Peyer's patch (tissue), 4 donors: ENCODE measurements around the gene UBE2E2. TPM values are rescaled to one million over a fixed set of nuclear protein-coding genes. Genes with fewer than 3 reads are reported as not detected.

Experiments used
- DNase-seq, 3 donors: peaks; one replicate each; pipeline ENCODE4 v3.0.0-alpha.2; 2017 to 2019
- H3K27ac ChIP-seq, 4 donors: fragments of 200-600 bp; sonication (generic); one replicate each; pipeline ENCODE4 v1.5.1; 2016 to 2019
- H3K27me3 ChIP-seq, 2 donors: fragments of 200-600 bp; sonication (generic); one replicate each; pipeline ENCODE4 v1.5.1; 2019
- H3K36me3 ChIP-seq, 3 donors: fragments of 200-600 bp; sonication (generic); one replicate each; pipeline ENCODE4 v1.5.1; 2016 to 2019
- H3K4me1 ChIP-seq, 4 donors: fragments of 200-600 bp; sonication (generic); one replicate each; pipeline ENCODE4 v1.5.1; 2016 to 2019
- H3K4me3 ChIP-seq, 4 donors: fragments of 200-600 bp; sonication (generic); 1 replicate in 3 of 4; 2 replicates in 1 of 4; pipeline ENCODE4 v1.5.1; 2016 to 2019; ENCODE audit warnings: mild to moderate bottlenecking in 1 of 4
- H3K9me3 ChIP-seq, 4 donors: fragments of 200-600 bp; sonication (generic); one replicate each; pipeline ENCODE4 v1.5.1; 2016 to 2019; ENCODE audit warnings: mild to moderate bottlenecking in 1 of 4
- POLR2A ChIP-seq, 2 donors: fragments of 450-650 bp; IDR thresholded peaks; one replicate each; pipeline ENCODE4 v1.5.1; 2017; ENCODE audit warnings: antibody characterized with exemption in 2 of 2, mild to moderate bottlenecking in 2 of 2, moderate library complexity in 2 of 2
- total RNA-seq, 4 donors: library from RNA; depleted of rRNA; stranded (reverse); fragments of >200 nt; gene quantifications; one replicate each; pipeline ENCODE4 v1.1.0, GENCODE V29; 2016
- TF ChIP-seq, protein P1 (sequence below), 6 experiments: fragments of 450-650 bp in 4 of 6; fragments of 200-600 bp in 2 of 6; sonication (generic) in 1 of 6; IDR thresholded peaks; one replicate each; pipeline ENCODE4 v1.5.1; 2017 to 2019; ENCODE audit warnings: antibody characterized with exemption in 6 of 6, mild to moderate bottlenecking in 3 of 6, moderate library complexity in 1 of 6

The UBE2E2 gene
- total RNA-seq, 4 donors from 2014 or later, result 0.70 to 37.1 (median 20.8) TPM

DNA sequence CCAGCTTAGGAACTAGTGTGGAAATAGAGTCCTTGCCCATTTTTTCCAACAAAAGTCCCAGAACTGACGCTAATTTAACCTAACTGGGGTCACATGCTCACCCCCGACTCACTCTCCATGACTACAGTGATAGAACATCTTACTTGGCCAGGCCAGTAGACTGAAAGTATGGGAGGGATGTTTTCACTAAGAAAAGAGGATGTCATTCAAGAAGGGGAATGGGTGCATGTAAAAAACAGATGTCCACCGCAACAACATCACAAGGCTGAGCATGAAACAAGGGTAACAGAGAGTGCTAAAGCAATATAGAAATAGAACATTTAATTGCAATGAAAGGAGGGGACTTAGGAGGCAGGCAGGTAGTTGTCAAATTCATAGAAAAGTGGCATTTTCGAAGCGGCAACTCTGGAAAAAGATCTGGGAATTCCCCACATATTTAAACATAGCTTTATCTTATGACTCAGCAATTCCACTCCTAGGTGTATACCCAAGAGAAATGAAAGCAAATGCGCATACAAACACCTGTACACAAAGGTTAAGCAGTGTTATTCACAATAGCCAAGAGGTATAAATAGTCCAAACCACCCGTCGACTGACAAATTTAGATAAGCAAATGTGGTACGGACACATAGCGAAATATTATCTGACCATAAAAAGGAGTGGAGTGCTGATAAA lies 41.1 kb upstream of the UBE2E2 start:
- no peaks in the 10 kb centered on the region for H3K4me1 ChIP-seq
- no peaks in the 10 kb centered on the region for H3K27me3 ChIP-seq
- no peak overlapping the region for H3K27ac ChIP-seq
- no peaks in the 10 kb centered on the region for H3K9me3 ChIP-seq
- no peak for TF ChIP-seq POLR2A (IDR thresholded peaks at IDR 0.05)
- TF ChIP-seq, protein P1, sequence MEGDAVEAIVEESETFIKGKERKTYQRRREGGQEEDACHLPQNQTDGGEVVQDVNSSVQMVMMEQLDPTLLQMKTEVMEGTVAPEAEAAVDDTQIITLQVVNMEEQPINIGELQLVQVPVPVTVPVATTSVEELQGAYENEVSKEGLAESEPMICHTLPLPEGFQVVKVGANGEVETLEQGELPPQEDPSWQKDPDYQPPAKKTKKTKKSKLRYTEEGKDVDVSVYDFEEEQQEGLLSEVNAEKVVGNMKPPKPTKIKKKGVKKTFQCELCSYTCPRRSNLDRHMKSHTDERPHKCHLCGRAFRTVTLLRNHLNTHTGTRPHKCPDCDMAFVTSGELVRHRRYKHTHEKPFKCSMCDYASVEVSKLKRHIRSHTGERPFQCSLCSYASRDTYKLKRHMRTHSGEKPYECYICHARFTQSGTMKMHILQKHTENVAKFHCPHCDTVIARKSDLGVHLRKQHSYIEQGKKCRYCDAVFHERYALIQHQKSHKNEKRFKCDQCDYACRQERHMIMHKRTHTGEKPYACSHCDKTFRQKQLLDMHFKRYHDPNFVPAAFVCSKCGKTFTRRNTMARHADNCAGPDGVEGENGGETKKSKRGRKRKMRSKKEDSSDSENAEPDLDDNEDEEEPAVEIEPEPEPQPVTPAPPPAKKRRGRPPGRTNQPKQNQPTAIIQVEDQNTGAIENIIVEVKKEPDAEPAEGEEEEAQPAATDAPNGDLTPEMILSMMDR (IDR thresholded peaks at IDR 0.05), result no peak
- no peaks in the 10 kb centered on the region for H3K36me3 ChIP-seq
- no peak for DNase-seq
- H3K4me3 ChIP-seq, result no peak overlapping the region

DNA sequence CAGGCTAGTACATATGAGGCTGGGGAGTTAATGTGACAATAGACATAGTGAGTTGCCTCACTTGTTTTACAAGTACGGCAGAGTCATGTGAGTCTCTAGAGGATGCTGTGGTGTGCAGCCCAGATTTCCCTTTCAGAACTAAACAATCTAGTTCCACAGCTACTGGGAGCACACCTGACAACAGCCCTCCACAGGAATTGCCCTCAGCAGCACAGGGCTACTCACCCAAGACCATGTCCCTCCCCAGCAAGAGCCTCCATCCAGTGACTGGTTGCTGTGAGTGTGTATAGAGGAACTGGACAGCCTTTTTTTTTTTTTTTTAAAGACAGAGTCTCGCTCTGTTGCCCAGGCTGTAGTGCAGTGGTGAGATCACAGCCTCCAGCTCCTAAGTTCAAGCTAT lies 40.2 kb upstream of the UBE2E2 start:
- Histone ChIP-seq H3K27ac (no peak overlapping the region), H3K4me1 (no peaks in the 10 kb centered on the region), H3K27me3 (no peaks in the 10 kb centered on the region), H3K4me3 (no peak overlapping the region), H3K36me3 (no peaks in the 10 kb centered on the region), H3K9me3 (no peaks in the 10 kb centered on the region)
- TF ChIP-seq, protein P1 (IDR thresholded peaks at IDR 0.05), result no peak
- no peak for TF ChIP-seq POLR2A (IDR thresholded peaks at IDR 0.05)
- DNase-seq, result no peak

DNA sequence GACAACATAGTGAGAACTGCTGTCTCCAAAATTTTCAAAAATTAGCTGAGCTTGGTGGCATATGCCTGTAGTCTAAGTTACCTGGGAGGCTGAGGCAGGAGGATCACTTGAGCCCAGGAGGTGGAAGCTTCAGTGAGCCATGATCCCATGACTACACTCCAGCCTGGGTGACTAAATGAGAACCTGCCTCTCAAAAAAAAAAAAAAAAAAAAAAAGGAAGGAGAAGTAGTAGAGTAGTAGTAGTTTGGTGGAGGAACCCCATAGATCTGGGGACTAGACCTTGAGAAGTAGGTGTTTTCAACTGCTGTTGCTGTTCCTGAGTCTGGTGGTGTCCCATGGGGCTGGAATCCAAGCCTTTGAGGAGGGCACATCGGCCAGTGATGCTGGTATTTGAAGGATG lies 38.4 kb upstream of the UBE2E2 start:
- Histone ChIP-seq H3K27me3 (no peaks in the 10 kb centered on the region), H3K4me3 (no peak overlapping the region), H3K36me3 (no peaks in the 10 kb centered on the region), H3K9me3 (no peaks in the 10 kb centered on the region), H3K27ac (no peak overlapping the region), H3K4me1 (no peaks in the 10 kb centered on the region)
- TF ChIP-seq, protein P1 (IDR thresholded peaks at IDR 0.05), result no peak
- no peak for TF ChIP-seq POLR2A (IDR thresholded peaks at IDR 0.05)
- no peak for DNase-seq

DNA sequence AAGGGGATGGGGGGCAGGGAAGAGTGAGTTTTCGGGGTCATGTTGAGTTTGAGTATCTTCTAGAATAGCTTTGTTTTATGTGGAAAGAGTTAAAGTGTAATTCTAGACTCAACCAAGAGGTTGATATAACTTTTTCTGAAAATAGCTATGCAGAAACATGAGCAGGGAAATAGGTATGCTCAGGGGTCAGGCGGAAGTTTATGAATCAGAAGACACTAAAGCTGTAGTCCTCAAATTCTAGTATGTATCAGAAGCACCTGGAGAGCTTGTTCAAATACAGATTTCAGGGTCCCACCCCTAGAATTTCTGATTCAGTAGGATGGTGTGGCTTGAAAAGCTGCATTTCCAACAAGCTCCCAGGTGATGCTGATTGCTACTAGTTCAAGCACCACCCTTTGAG lies 37.6 kb upstream of the UBE2E2 start:
- H3K27ac ChIP-seq, result no peak overlapping the region
- no peak for DNase-seq
- H3K27me3 ChIP-seq, result no peaks in the 10 kb centered on the region
- TF ChIP-seq, protein P1 (IDR thresholded peaks at IDR 0.05), result no peak
- TF ChIP-seq POLR2A (IDR thresholded peaks at IDR 0.05), result no peak
- no peaks in the 10 kb centered on the region for H3K4me1 ChIP-seq
- no peaks in the 10 kb centered on the region for H3K9me3 ChIP-seq
- H3K36me3 ChIP-seq, result no peaks in the 10 kb centered on the region
- no peak overlapping the region for H3K4me3 ChIP-seq

DNA sequence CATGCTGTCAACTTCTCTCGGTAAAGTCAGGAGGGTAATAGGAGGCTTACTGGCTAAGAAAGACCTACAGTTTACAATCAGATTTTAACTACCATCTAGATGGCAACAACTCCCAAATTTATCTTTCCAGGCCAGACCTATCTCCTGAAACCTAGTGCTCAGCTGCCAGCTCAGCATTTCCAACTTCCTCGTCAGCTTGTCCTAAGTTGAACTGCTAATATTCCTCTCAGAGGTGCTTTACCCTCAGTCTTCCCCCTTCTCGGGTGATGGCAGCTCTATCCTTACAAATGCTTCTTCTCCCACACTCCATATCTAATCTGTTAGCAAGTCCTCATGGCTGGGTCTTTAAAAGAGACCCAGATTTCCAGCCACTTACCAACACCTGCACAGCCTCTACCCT lies 36.9 kb upstream of the UBE2E2 start:
- Histone ChIP-seq H3K27me3 (no peaks in the 10 kb centered on the region), H3K36me3 (no peaks in the 10 kb centered on the region), H3K9me3 (no peaks in the 10 kb centered on the region), H3K4me3 (no peak overlapping the region), H3K4me1 (no peaks in the 10 kb centered on the region), H3K27ac (no peak overlapping the region)
- TF ChIP-seq, protein P1 (IDR thresholded peaks at IDR 0.05), result no peak
- no peak for TF ChIP-seq POLR2A (IDR thresholded peaks at IDR 0.05)
- no peak for DNase-seq

DNA sequence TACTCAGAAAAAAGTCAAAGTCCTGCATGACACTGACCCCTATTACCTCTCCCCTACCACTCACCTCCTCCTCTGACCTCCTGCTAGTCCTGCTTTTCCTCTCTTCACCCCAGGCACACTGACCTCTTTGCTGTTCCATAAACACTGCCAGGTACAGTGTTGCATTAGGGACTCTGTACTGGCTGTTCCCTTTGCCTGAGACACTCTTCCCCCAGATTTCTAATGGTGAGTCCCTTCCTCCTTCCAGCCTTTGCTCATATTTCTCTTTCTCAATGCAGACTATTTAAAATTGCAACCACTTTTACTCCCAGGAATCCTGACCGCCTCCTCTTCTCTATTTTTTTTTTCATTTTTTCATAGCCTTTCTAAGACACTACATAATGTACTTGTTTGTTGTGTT lies 36.3 kb upstream of the UBE2E2 start:
- no peak for DNase-seq
- H3K27me3 ChIP-seq, result no peaks in the 10 kb centered on the region
- H3K4me1 ChIP-seq, result no peaks in the 10 kb centered on the region
- no peaks in the 10 kb centered on the region for H3K9me3 ChIP-seq
- H3K4me3 ChIP-seq, result no peak overlapping the region
- H3K36me3 ChIP-seq, result no peaks in the 10 kb centered on the region
- H3K27ac ChIP-seq, result no peak overlapping the region
- TF ChIP-seq POLR2A (IDR thresholded peaks at IDR 0.05), result no peak
- TF ChIP-seq, protein P1 (IDR thresholded peaks at IDR 0.05), result no peak
